ENCODE data around the gene CD79A.

CD79A gene

GRCh38 chr19:41892173-41892902 lies 15.3 kb downstream of the CD79A start:
- TF ChIP-seq CTCF (IDR thresholded peaks at IDR 0.05), result no peak

- no peak for TF ChIP-seq CTCF (IDR thresholded peaks at IDR 0.05)
Measured at GRCh38 chr19:41893899-41894298, 16.8 kb downstream of the CD79A start.

GRCh38 chr19:41894350-41894749 lies 17.3 kb downstream of the CD79A start:
- no peak for TF ChIP-seq CTCF (IDR thresholded peaks at IDR 0.05)

- TF ChIP-seq CTCF (IDR thresholded peaks at IDR 0.05), result peak; percentile 14; the same call in 1 of the 2 replicates
Measured at GRCh38 chr19:41895745-41896580, 18.9 kb downstream of the CD79A start.

GRCh38 chr19:41896581-41896942 lies 19.5 kb downstream of the CD79A start:
- TF ChIP-seq CTCF (IDR thresholded peaks at IDR 0.05), result no peak

GRCh38 chr19:41897181-41897580 lies 20.1 kb downstream of the CD79A start:
- no peak for TF ChIP-seq CTCF (IDR thresholded peaks at IDR 0.05)

- TF ChIP-seq CTCF (IDR thresholded peaks at IDR 0.05), result no peak
Measured at GRCh38 chr19:41897820-41898219, 20.7 kb downstream of the CD79A start.
